NCI-H1694 (cell line): ENCODE measurements around the gene KCNQ1.

Experiments used
- DNase-seq: peaks from one replicate; lab custom pipeline; 2025; lab: John Stamatoyannopoulos, UW

The KCNQ1 gene

GRCh38 chr11:2684581-2684980 lies 239.8 kb downstream of the KCNQ1 start:
- no peak for DNase-seq

- no peak for DNase-seq
Measured at GRCh38 chr11:2685051-2685450, 240.2 kb downstream of the KCNQ1 start.

- no peak for DNase-seq
Measured at GRCh38 chr11:2685566-2686359, 241.0 kb downstream of the KCNQ1 start.

- no peak for DNase-seq
Measured at GRCh38 chr11:2686360-2687222, 241.8 kb downstream of the KCNQ1 start.

- DNase-seq, result no peak
Measured at GRCh38 chr11:2687223-2687530, 242.4 kb downstream of the KCNQ1 start.

- no peak for DNase-seq
Measured at GRCh38 chr11:2687782-2688191, 243.0 kb downstream of the KCNQ1 start.

GRCh38 chr11:2688381-2689231 lies 243.8 kb downstream of the KCNQ1 start:
- DNase-seq, result no peak

- no peak for DNase-seq
Measured at GRCh38 chr11:2689651-2690575, 245.1 kb downstream of the KCNQ1 start.

GRCh38 chr11:2690596-2691354 lies 246.0 kb downstream of the KCNQ1 start:
- no peak for DNase-seq

- no peak for DNase-seq
Measured at GRCh38 chr11:2691355-2691761, 246.6 kb downstream of the KCNQ1 start.

GRCh38 chr11:2691991-2692875 lies 247.4 kb downstream of the KCNQ1 start:
- no peak for DNase-seq

- no peak for DNase-seq
Measured at GRCh38 chr11:2693271-2694261, 248.8 kb downstream of the KCNQ1 start.

- no peak for DNase-seq
Measured at GRCh38 chr11:2694495-2694894, 249.7 kb downstream of the KCNQ1 start.

- no peak for DNase-seq
Measured at GRCh38 chr11:2694995-2695939, 250.5 kb downstream of the KCNQ1 start.

GRCh38 chr11:2696455-2696854 lies 251.6 kb downstream of the KCNQ1 start:
- no peak for DNase-seq

- DNase-seq, result no peak
Measured at GRCh38 chr11:2697866-2698265, 253.1 kb downstream of the KCNQ1 start.
